CD14-positive monocyte (primary cell): ENCODE results near the gene CDH13. TPM values are rescaled to one million over a fixed set of nuclear protein-coding genes. Genes with fewer than 3 reads are reported as not detected.

Experiments used
- DNase-seq, 3 donors: peaks; one replicate each; pipeline ENCODE4 v3.0.0-alpha.2; 2011 to 2022
- H2AFZ ChIP-seq: 2 replicates; pipeline ENCODE4 v1.6.0; 2012; ENCODE audit warnings: mild to moderate bottlenecking, low read depth, low read length, inconsistent platforms; ENCODE audit not compliant: insufficient read depth, poor library complexity, severe bottlenecking
- H3K27ac ChIP-seq, 2 donors: 1 replicate in 1 of 2; 2 replicates in 1 of 2; pipeline ENCODE4 v1.5.1; 2012 to 2013; ENCODE audit warnings: low read length in 2 of 2, control low read depth in 1 of 2, inconsistent platforms in 1 of 2, low read depth in 1 of 2, mild to moderate bottlenecking in 1 of 2
- H3K27me3 ChIP-seq, 2 donors: one replicate each; pipeline versions ENCODE4 v1.6.0 to v1.6.1; 2011 to 2013; ENCODE audit warnings: low read length in 2 of 2; ENCODE audit not compliant: control insufficient read depth in 2 of 2, insufficient read depth in 2 of 2
- H3K36me3 ChIP-seq, 2 donors: replicated peaks in 1 of 2; 1 replicate in 1 of 2; 2 replicates in 1 of 2; pipeline versions ENCODE4 v1.5.1 to v1.6.1; 2012 to 2013; ENCODE audit warnings: low read length in 2 of 2, control low read depth in 1 of 2, inconsistent platforms in 1 of 2, mild to moderate bottlenecking in 1 of 2; ENCODE audit not compliant: insufficient read depth in 2 of 2, control insufficient read depth in 1 of 2
- H3K4me1 ChIP-seq, 2 donors: 1 replicate in 1 of 2; 2 replicates in 1 of 2; pipeline versions ENCODE4 v1.5.1 to v1.6.1; 2012 to 2013; ENCODE audit warnings: low read length in 2 of 2, control low read depth in 1 of 2, inconsistent platforms in 1 of 2, mild to moderate bottlenecking in 1 of 2, moderate library complexity in 1 of 2; ENCODE audit not compliant: insufficient read depth in 2 of 2, control insufficient read depth in 1 of 2
- H3K4me2 ChIP-seq: replicated peaks from 2 replicates; pipeline ENCODE3; 2012; ENCODE audit warnings: low read length, moderate library complexity, mild to moderate bottlenecking; ENCODE audit not compliant: poor library complexity, severe bottlenecking; ENCODE audit errors: extremely low read depth
- H3K4me3 ChIP-seq, 3 experiments: fragments of 200-600 bp in 1 of 3; sonication (generic) in 1 of 3; replicated peaks in 1 of 3; 1 replicate in 2 of 3; 2 replicates in 1 of 3; pipeline ENCODE4 v1.5.1; 2011 to 2013; ENCODE audit warnings: low read length in 3 of 3, mild to moderate bottlenecking in 3 of 3, control low read depth in 2 of 3, low read depth in 2 of 3, inconsistent platforms in 1 of 3, moderate library complexity in 1 of 3
- H3K79me2 ChIP-seq: 2 replicates; pipeline ENCODE4 v1.6.0; 2012; ENCODE audit warnings: mild to moderate bottlenecking, control low read depth, inconsistent platforms, low read length, moderate library complexity; ENCODE audit not compliant: insufficient read depth
- H3K9ac ChIP-seq: 2 replicates; pipeline ENCODE4 v1.6.0; 2017; ENCODE audit warnings: low read length, mild to moderate bottlenecking; ENCODE audit not compliant: insufficient read depth, poor library complexity, severe bottlenecking
- H3K9me3 ChIP-seq, 2 donors: replicated peaks in 1 of 2; 1 replicate in 1 of 2; 2 replicates in 1 of 2; pipeline versions ENCODE4 v1.5.1 to v1.6.1; 2012 to 2013; ENCODE audit warnings: low read length in 2 of 2, control low read depth in 1 of 2; ENCODE audit not compliant: control insufficient read depth in 1 of 2, insufficient read depth in 1 of 2
- H4K20me1 ChIP-seq: 2 replicates; pipeline ENCODE4 v1.6.0; 2012; ENCODE audit warnings: mild to moderate bottlenecking, low read length, control low read depth, moderate library complexity; ENCODE audit not compliant: insufficient read depth
- H3K27ac Mint-ChIP-seq, 7 donors: one replicate each; pipeline ENCODE4 v1.8.0; 2020; ENCODE audit warnings: mild to moderate bottlenecking in 7 of 7, mixed read lengths in 7 of 7, moderate library complexity in 6 of 7, inconsistent platforms in 2 of 7
- H3K27me3 Mint-ChIP-seq, 3 donors: one replicate each; pipeline ENCODE4 v1.8.0; 2021 to 2022; ENCODE audit warnings: low read depth in 3 of 3, mild to moderate bottlenecking in 3 of 3, mixed read lengths in 3 of 3, moderate library complexity in 3 of 3, inconsistent platforms in 1 of 3
- H3K36me3 Mint-ChIP-seq, 2 donors: one replicate each; pipeline ENCODE4 v1.8.0; 2020; ENCODE audit warnings: mixed read lengths in 2 of 2, inconsistent platforms in 1 of 2, mild to moderate bottlenecking in 1 of 2
- H3K4me1 Mint-ChIP-seq: one replicate; pipeline ENCODE4 v1.8.0; 2020; ENCODE audit warnings: mild to moderate bottlenecking, mixed read lengths
- H3K4me3 Mint-ChIP-seq, 2 donors: one replicate each; pipeline ENCODE4 v1.8.0; 2020; ENCODE audit warnings: mild to moderate bottlenecking in 2 of 2, mixed read lengths in 2 of 2, moderate library complexity in 1 of 2
- H3K9me3 Mint-ChIP-seq, 7 donors: one replicate each; pipeline ENCODE4 v1.8.0; 2020 to 2022; ENCODE audit warnings: mixed read lengths in 7 of 7, mild to moderate bottlenecking in 6 of 7, moderate library complexity in 6 of 7, inconsistent platforms in 2 of 7
- CTCF ChIP-seq: fragments of 200-600 bp; IDR thresholded peaks from one replicate; pipeline ENCODE4 v1.8.0; 2022; ENCODE audit warnings: antibody characterized with exemption, mild to moderate bottlenecking
- WGBS: methylation state at CpG from one replicate; pipeline ENCODE4 v1.1.5; 2013; ENCODE audit warnings: missing lambda C conversion rate; ENCODE audit not compliant: insufficient coverage; 5-methylcytosine and 5-hydroxymethylcytosine counted together
- intact Hi-C, 2 donors: fragments of 100-400 bp; cut with micrococcal nuclease; formaldehyde crosslinking; loops; one replicate each; pipeline versions ENCODE4 v1.15.0 to v1.15.1; 2023
- polyA plus RNA-seq, 3 donors: library from polyadenylated mRNA; depleted of rRNA in 1 of 3; unstranded in 2 of 3; stranded (reverse) in 1 of 3; fragments of 300-500 nt in 2 of 3; fragments of >200 nt in 1 of 3; fragmentation: Illumina TruSeq in 2 of 3; gene quantifications; 1 replicate in 2 of 3; 2 replicates in 1 of 3; pipeline ENCODE4 v1.2.3, GENCODE V29; 2012 to 2021

CDH13 gene
- polyA plus RNA-seq, 3 donors, result 0.13 to 0.19 TPM; not detected in 1

GRCh38 chr16:82735673-82736091 lies 108.9 kb downstream of the CDH13 start:
- Histone ChIP-seq H3K27ac (no peak overlapping the region), H2AFZ (no peak overlapping the region), H3K9me3 (no peaks in the 10 kb centered on the region), H3K36me3 (no peaks in the 10 kb centered on the region), H4K20me1 (no peaks in the 10 kb centered on the region), H3K4me3 (no peak overlapping the region), H3K9ac (no peak overlapping the region), H3K4me2 (no peak overlapping the region), H3K27me3 (no peaks in the 10 kb centered on the region), H3K4me1 (no peaks in the 10 kb centered on the region), H3K79me2 (no peaks in the 10 kb centered on the region)
- intact Hi-C loops, result no loop called here
- H3K4me3 Mint-ChIP-seq, result no peak overlapping the region
- no peaks in the 10 kb centered on the region for H3K36me3 Mint-ChIP-seq
- H3K4me1 Mint-ChIP-seq, result no peaks in the 10 kb centered on the region
- H3K27ac Mint-ChIP-seq, result no peak overlapping the region
- no peak for TF ChIP-seq CTCF
- H3K9me3 Mint-ChIP-seq, result peaks cover 0 to 8% (median 2%) of the 10 kb centered on the region in 7 donors
- no peak for DNase-seq
- WGBS, result 73% methylated on average over 5 of the region's 5 CpGs
- peaks cover 0 to 1% (median 0%) of the 10 kb centered on the region in 3 donors for H3K27me3 Mint-ChIP-seq

- no peaks in the 10 kb centered on the region for H3K4me1 ChIP-seq
- no peaks in the 10 kb centered on the region for H4K20me1 ChIP-seq
- no peak overlapping the region for H3K4me2 ChIP-seq
- H3K9ac ChIP-seq, result no peak overlapping the region
- no peak for DNase-seq
- H3K79me2 ChIP-seq, result no peaks in the 10 kb centered on the region
- no peak for TF ChIP-seq CTCF
- H3K36me3 Mint-ChIP-seq, result no peaks in the 10 kb centered on the region
- peaks cover 0 to 5% (median 0%) of the 10 kb centered on the region in 7 donors for H3K9me3 Mint-ChIP-seq
- H3K9me3 ChIP-seq, result no peaks in the 10 kb centered on the region
- no peak overlapping the region for H3K27ac ChIP-seq
- H3K4me3 Mint-ChIP-seq, result no peak overlapping the region
- intact Hi-C loops, result no loop called here
- H3K4me3 ChIP-seq, result no peak overlapping the region
- peaks cover 0 to 5% (median 0%) of the 10 kb centered on the region in 3 donors for H3K27me3 Mint-ChIP-seq
- WGBS, result 86% methylated on average over 2 of the region's 2 CpGs
- H3K27ac Mint-ChIP-seq, result no peak overlapping the region
- H3K36me3 ChIP-seq, result no peaks in the 10 kb centered on the region
- H3K27me3 ChIP-seq, result no peaks in the 10 kb centered on the region
- H3K4me1 Mint-ChIP-seq, result no peaks in the 10 kb centered on the region
- H2AFZ ChIP-seq, result no peak overlapping the region
Measured at GRCh38 chr16:82736224-82736623, 109.5 kb downstream of the CDH13 start.
